BJ (cell line): ENCODE data around the gene JAG2. TPM values are rescaled to one million over a fixed set of nuclear protein-coding genes. Genes with fewer than 3 reads are reported as not detected.

Experiments used
- CTCF ChIA-PET: fragments of 350-600 bp; formaldehyde crosslinking; extraction: SDS; loops from one replicate; lab custom pipeline; 2021; ENCODE audit warnings: antibody characterized with exemption, inconsistent platforms; lab: Yijun Ruan, JAX
- POLR2A ChIA-PET: fragments of 300-600 bp; sonication (Branson Sonifier 250); formaldehyde crosslinking; extraction: SDS; loops from one replicate; lab custom pipeline; 2021; ENCODE audit warnings: antibody characterized with exemption; lab: Charles Lee
- DNase-seq: peaks from one replicate; pipeline ENCODE4 v3.0.0-alpha.2; 2011; ENCODE audit warnings: low read depth
- H3K27me3 ChIP-seq: 2 replicates; pipeline ENCODE4 v1.6.0; 2011; ENCODE audit warnings: low read length; ENCODE audit not compliant: control insufficient read depth, insufficient read depth
- H3K36me3 ChIP-seq: 2 replicates; pipeline ENCODE4 v1.5.1; 2011; ENCODE audit warnings: low read length; ENCODE audit not compliant: control insufficient read depth, insufficient read depth
- H3K4me3 ChIP-seq: 2 replicates; pipeline ENCODE4 v1.5.1; 2011; ENCODE audit warnings: low read depth, mild to moderate bottlenecking, control low read depth, low read length
- CTCF ChIP-seq: IDR thresholded peaks from 2 replicates; pipeline ENCODE4 v1.5.1; 2011; ENCODE audit warnings: low read depth, mild to moderate bottlenecking, control low read depth, inconsistent platforms, low read length, moderate library complexity; ENCODE audit not compliant: insufficient read depth
- polyA plus RNA-seq: library from polyadenylated mRNA; depleted of rRNA; stranded (reverse); fragments of >200 nt; gene quantifications from 2 replicates; pipeline ENCODE4 v1.2.3, GENCODE V29; 2011

The JAG2 gene
- polyA plus RNA-seq, 1 experiment: 0.23 TPM

GRCh38 chr14:105155681-105156413 is 12.7 kb downstream of the JAG2 start:
- TF ChIP-seq CTCF: no peak
- no peak overlapping the region for H3K4me3 ChIP-seq
- DNase-seq: no peak
- H3K36me3 ChIP-seq: no peaks in the 10 kb centered on the region
- CTCF ChIA-PET: no interaction called here
- POLR2A ChIA-PET: no interaction called here
- H3K27me3 ChIP-seq: no peaks in the 10 kb centered on the region

GRCh38 chr14:105155071-105155651 is 13.4 kb downstream of the JAG2 start:
- CTCF ChIA-PET: no interaction called here

GRCh38 chr14:105154476-105154871 is 14.1 kb downstream of the JAG2 start:
- DNase-seq: no peak
- H3K4me3 ChIP-seq: no peak overlapping the region

More at GRCh38 chr14:105155071-105155651, 13.4 kb downstream of the JAG2 start:
- no peak for TF ChIP-seq CTCF
- Histone ChIP-seq H3K4me3 (no peak overlapping the region), H3K27me3 (no peaks in the 10 kb centered on the region), H3K36me3 (no peaks in the 10 kb centered on the region)
- no peak for DNase-seq
- POLR2A ChIA-PET: no interaction called here

GRCh38 chr14:105153739-105154475 is 14.7 kb downstream of the JAG2 start:
- Histone ChIP-seq H3K36me3 (no peaks in the 10 kb centered on the region), H3K4me3 (no peak overlapping the region), H3K27me3 (no peaks in the 10 kb centered on the region)
- POLR2A ChIA-PET: no interaction called here
- CTCF ChIA-PET: no interaction called here
- TF ChIP-seq CTCF: no peak
- DNase-seq: no peak

More at GRCh38 chr14:105154476-105154871, 14.1 kb downstream of the JAG2 start:
- POLR2A ChIA-PET: no interaction called here
- Histone ChIP-seq H3K27me3 (no peaks in the 10 kb centered on the region), H3K36me3 (no peaks in the 10 kb centered on the region)
- no peak for TF ChIP-seq CTCF
- CTCF ChIA-PET: no interaction called here

- ChIA-PET POLR2A (no interaction called here), CTCF (no interaction called here)
- H3K4me3 ChIP-seq: no peak overlapping the region
- no peak for DNase-seq
- H3K36me3 ChIP-seq: no peaks in the 10 kb centered on the region
- no peaks in the 10 kb centered on the region for H3K27me3 ChIP-seq
- TF ChIP-seq CTCF: no peak
Measured at GRCh38 chr14:105153331-105153731, 15.2 kb downstream of the JAG2 start.
